Esophagus muscularis mucosa (tissue), 4 donors: Measurements from ENCODE around the gene AFG1L. TPM values are rescaled to one million over a fixed set of nuclear protein-coding genes. Genes with fewer than 3 reads are reported as not detected.
"Not testable (repeated sequence)": the region's sequence is repeated elsewhere in the genome, so short reads cannot be mapped to it uniquely, and the experiment has no call there.

Experiments
- DNase-seq: peaks from one replicate; pipeline ENCODE4 v3.0.0-alpha.2; 2017; ENCODE audit errors: extremely low spot score
- H3K27ac ChIP-seq, 4 donors: fragments of 200-600 bp; sonication (generic); replicated peaks in 1 of 4; 1 replicate in 3 of 4; 2 replicates in 1 of 4; pipeline ENCODE4 v1.5.1; 2016 to 2019; ENCODE audit warnings: mild to moderate bottlenecking in 1 of 4
- H3K27me3 ChIP-seq, 4 donors: fragments of 200-600 bp; sonication (generic); one replicate each; pipeline versions ENCODE4 v1.5.1 to v1.6.0; 2016 to 2019
- H3K36me3 ChIP-seq, 4 donors: fragments of 200-600 bp; sonication (generic); one replicate each; pipeline ENCODE4 v1.5.1; 2016 to 2019
- H3K4me1 ChIP-seq, 4 donors: fragments of 200-600 bp; sonication (generic); one replicate each; pipeline ENCODE4 v1.5.1; 2016 to 2019
- H3K4me3 ChIP-seq, 4 donors: fragments of 200-600 bp; sonication (generic); 1 replicate in 2 of 4; 2 replicates in 2 of 4; pipeline ENCODE4 v1.5.1; 2016 to 2019; ENCODE audit warnings: mild to moderate bottlenecking in 4 of 4, moderate library complexity in 1 of 4
- H3K9me3 ChIP-seq, 4 donors: fragments of 200-600 bp; sonication (generic); 1 replicate in 3 of 4; 2 replicates in 1 of 4; pipeline ENCODE4 v1.5.1; 2016 to 2019
- EP300 ChIP-seq: sonication (generic); formaldehyde crosslinking; IDR thresholded peaks from one replicate; pipeline ENCODE4 v1.6.1; 2017; ENCODE audit warnings: antibody characterized with exemption
- POLR2A ChIP-seq: fragments of 450-650 bp; IDR thresholded peaks from one replicate; pipeline ENCODE4 v1.6.1; 2017; ENCODE audit warnings: antibody characterized with exemption, moderate library complexity, mild to moderate bottlenecking, low read depth
- POLR2AphosphoS5 ChIP-seq, 2 donors: sonication (generic); formaldehyde crosslinking; IDR thresholded peaks; one replicate each; pipeline ENCODE4 v1.6.1; 2017; ENCODE audit warnings: antibody characterized with exemption in 2 of 2
- WGBS: methylation state at CpG from one replicate; pipeline ENCODE4 v1.1.5; 2018; 5-methylcytosine and 5-hydroxymethylcytosine counted together
- intact Hi-C: fragments of 100-400 bp; cut with DNase I; formaldehyde crosslinking; loops from one replicate; pipeline ENCODE4 v1.15.1; 2023
- total RNA-seq, 4 donors: library from RNA; depleted of rRNA; stranded (reverse); fragments of >200 nt; gene quantifications; one replicate each; pipeline versions ENCODE4 v1.1.0 to v1.2.1, GENCODE V29; 2016
- TF ChIP-seq, protein P1 (sequence below), 3 experiments: fragments of 200-600 bp in 2 of 3; fragments of 450-650 bp in 1 of 3; sonication (generic) in 2 of 3; IDR thresholded peaks; one replicate each; pipeline ENCODE4 v1.5.1; 2017 to 2019; ENCODE audit warnings: antibody characterized with exemption in 3 of 3, mild to moderate bottlenecking in 2 of 3, moderate library complexity in 1 of 3

The AFG1L gene
- total RNA-seq, 4 donors from 2014 or later = 1.5 to 5.4 (median 3.3) TPM

DNA sequence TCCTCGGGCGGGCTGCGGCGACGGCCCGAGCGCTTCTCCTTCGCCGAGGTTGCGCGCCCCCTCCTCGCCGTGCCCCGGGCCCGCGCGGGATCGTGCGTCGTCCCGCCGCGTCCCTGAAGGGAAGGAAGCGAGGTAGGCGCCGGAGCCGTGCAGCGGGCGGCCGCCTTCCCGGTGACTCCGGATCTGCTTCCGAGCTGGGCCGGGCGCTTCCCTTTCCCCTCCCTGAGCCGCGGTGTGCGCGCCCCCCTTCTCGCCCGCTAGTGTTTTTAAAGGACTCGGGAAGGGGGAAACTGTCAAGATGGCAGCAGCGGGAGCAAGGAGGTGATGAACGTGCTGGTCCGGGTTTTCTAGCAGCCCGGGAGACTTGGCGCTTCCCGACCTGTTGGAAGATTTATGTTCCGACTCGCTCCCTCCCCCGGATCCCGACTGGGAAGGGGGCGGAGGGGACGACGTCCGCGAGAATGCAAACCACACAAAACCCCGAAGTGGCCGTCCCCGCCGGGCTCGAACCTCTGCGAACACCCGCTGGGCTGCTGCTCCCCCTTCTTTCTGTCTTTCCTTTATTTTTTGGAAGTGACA, 265.1 kb downstream of the AFG1L start:
- Histone ChIP-seq H3K4me1 (peaks cover 33 to 49% (median 46%) of the 10 kb centered on the region in 4 donors), H3K9me3 (no peaks in the 10 kb centered on the region), H3K27me3 (no peaks in the 10 kb centered on the region), H3K27ac (peak overlapping the region; percentile 98 to 100 (median 99)), H3K4me3 (peak overlapping the region; percentile 83 to 95 (median 90)), H3K36me3 (peaks cover 0 to 7% (median 1%) of the 10 kb centered on the region in 4 donors)
- under 1% methylated on average over 30 of the region's 64 CpGs for WGBS
- peak; percentile 94 for DNase-seq
- intact Hi-C loops = loop anchor here (2.0 to 10.0 kb wide), 4 partner anchors 93 to 517 kb away; no protein-coding TSS in a partner anchor
- TF ChIP-seq EP300 (peak; percentile 10), POLR2AphosphoS5 (IDR thresholded peaks at IDR 0.05) (no peak)

GRCh38 chr6:108560463-108561308, 265.8 kb downstream of the AFG1L start, which contains the start of gene FOXO3:
Gene FOXO3, plus strand, starts transcription at chr6:108560917. Its CDS starts 292 bp downstream, at chr6:108561209.
- DNase-seq = peak; percentile 96
- TF ChIP-seq EP300 (no peak), POLR2AphosphoS5 (IDR thresholded peaks at IDR 0.05) (peak in 1 of 2 donors; percentile 95), POLR2A (peak; percentile 89)
- TF ChIP-seq, protein P1, sequence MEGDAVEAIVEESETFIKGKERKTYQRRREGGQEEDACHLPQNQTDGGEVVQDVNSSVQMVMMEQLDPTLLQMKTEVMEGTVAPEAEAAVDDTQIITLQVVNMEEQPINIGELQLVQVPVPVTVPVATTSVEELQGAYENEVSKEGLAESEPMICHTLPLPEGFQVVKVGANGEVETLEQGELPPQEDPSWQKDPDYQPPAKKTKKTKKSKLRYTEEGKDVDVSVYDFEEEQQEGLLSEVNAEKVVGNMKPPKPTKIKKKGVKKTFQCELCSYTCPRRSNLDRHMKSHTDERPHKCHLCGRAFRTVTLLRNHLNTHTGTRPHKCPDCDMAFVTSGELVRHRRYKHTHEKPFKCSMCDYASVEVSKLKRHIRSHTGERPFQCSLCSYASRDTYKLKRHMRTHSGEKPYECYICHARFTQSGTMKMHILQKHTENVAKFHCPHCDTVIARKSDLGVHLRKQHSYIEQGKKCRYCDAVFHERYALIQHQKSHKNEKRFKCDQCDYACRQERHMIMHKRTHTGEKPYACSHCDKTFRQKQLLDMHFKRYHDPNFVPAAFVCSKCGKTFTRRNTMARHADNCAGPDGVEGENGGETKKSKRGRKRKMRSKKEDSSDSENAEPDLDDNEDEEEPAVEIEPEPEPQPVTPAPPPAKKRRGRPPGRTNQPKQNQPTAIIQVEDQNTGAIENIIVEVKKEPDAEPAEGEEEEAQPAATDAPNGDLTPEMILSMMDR (IDR thresholded peaks at IDR 0.05) = peak; percentile 1 to 6 (median 3)
- Histone ChIP-seq H3K27ac (peak within 1 kb of the TSS; percentile 98 to 100 (median 99)), H3K36me3 (peaks cover 0 to 7% (median 1%) of the 10 kb centered on the region in 4 donors), H3K4me1 (peaks cover 37 to 49% (median 46%) of the 10 kb centered on the region in 4 donors), H3K27me3 (no peaks in the 10 kb centered on the region), H3K9me3 (no peaks in the 10 kb centered on the region), H3K4me3 (peak within 1 kb of the TSS; percentile 83 to 95 (median 90))
- intact Hi-C loops = no loop called here
- no CpG with 5 or more reads among the region's 110 CpGs for WGBS

- DNase-seq, intact Hi-C loops: not testable (repeated sequence)
- no CpG with 5 or more reads among the region's 40 CpGs for WGBS
These were observed 266.4 kb downstream of the AFG1L start for GRCh38 chr6:108561309-108561647.

DNA sequence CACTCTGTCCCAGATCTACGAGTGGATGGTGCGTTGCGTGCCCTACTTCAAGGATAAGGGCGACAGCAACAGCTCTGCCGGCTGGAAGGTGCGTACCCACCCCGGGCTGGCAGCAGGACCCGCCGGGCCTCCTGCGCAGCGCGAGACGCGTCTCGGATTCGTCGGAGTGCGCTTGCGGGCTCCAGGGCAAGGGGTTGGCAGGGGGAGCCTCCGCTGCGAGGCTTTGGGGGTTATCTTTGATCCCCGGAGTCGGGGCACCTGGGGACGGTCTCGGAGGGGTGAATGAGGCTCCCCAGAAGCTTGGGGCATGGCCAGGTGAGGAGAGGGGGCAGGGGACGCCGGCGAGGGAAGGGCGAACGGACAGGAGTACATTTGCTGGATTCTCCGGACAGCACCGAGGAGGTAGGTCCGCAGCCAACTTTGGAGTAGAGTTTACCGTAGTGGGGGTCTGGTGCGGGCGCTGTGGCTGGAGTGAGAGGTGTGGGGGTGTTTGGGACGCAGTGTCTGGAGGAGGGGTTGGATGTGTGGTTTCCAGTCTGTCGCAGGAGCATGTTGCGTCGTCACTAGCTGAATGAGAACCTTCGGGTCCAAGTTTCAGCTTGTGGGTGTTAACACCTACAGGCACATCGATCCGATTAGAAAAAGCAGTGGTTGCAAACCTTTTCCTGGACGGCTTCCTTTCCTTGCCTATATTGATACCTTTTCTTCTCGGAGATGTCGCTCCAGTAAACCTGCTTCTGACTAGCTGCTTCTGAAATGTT, 267.1 kb downstream of the AFG1L start:
- Histone ChIP-seq H3K27me3 (no peaks in the 10 kb centered on the region), H3K4me3 (peak overlapping the region; percentile 83 to 95 (median 90)), H3K4me1 (peaks cover 35 to 49% (median 45%) of the 10 kb centered on the region in 4 donors), H3K27ac (peak overlapping the region; percentile 98 to 100 (median 99)), H3K36me3 (peaks cover 0 to 11% (median 4%) of the 10 kb centered on the region in 4 donors), H3K9me3 (no peaks in the 10 kb centered on the region)
- TF ChIP-seq POLR2AphosphoS5 (IDR thresholded peaks at IDR 0.05) = no peak
- TF ChIP-seq, protein P1 (IDR thresholded peaks at IDR 0.05) = no peak
- TF ChIP-seq POLR2A = no peak
- no peak for TF ChIP-seq EP300
- intact Hi-C loops = no loop called here
- DNase-seq = no peak
- WGBS = 18% methylated on average over 23 of the region's 46 CpGs

More at GRCh38 chr6:108561309-108561647, 266.4 kb downstream of the AFG1L start:
- Histone ChIP-seq H3K4me3 (peak overlapping the region; percentile 83 to 95 (median 90)), H3K27ac (peak overlapping the region; percentile 98 to 100 (median 99)), H3K4me1 (peaks cover 35 to 49% (median 45%) of the 10 kb centered on the region in 4 donors)
- H3K9me3 ChIP-seq, H3K36me3 ChIP-seq, H3K27me3 ChIP-seq: not testable (repeated sequence)

- intact Hi-C loops = no loop called here
- peak; percentile 95 for DNase-seq
- WGBS = 16% methylated on average over 16 of the region's 17 CpGs
- Histone ChIP-seq H3K9me3 (no peaks in the 10 kb centered on the region), H3K4me1 (peaks cover 35 to 49% (median 45%) of the 10 kb centered on the region in 4 donors), H3K27me3 (no peaks in the 10 kb centered on the region), H3K4me3 (peak overlapping the region; percentile 83 to 95 (median 90)), H3K36me3 (peaks cover 3 to 17% (median 9%) of the 10 kb centered on the region in 4 donors), H3K27ac (peak overlapping the region; percentile 98 to 100 (median 99))
- TF ChIP-seq POLR2A = peak; percentile 53
- TF ChIP-seq EP300 = no peak
- TF ChIP-seq POLR2AphosphoS5 (IDR thresholded peaks at IDR 0.05) = peak in 1 of 2 donors; percentile 88
- TF ChIP-seq, protein P1 (IDR thresholded peaks at IDR 0.05) = peak in 1 of 3 experiments; percentile 19
These were observed 267.7 kb downstream of the AFG1L start for GRCh38 chr6:108562503-108562993.
